Measurements from ENCODE around the gene RTN1. TPM values are rescaled to one million over a fixed set of nuclear protein-coding genes. Genes with fewer than 3 reads are reported as not detected.

Gene RTN1
- total and polyA plus RNA-seq, 12 donors = 2.9 to 19.7 (median 7.6) TPM

- peak in 6 of 7 donors; percentile 12 to 60 (median 22) for DNase-seq
- Histone ChIP-seq H3K27ac (peak overlapping the region in 1 of 5 donors; percentile 44), H3K9me3 (replicated peaks in 1 of 3) (no peaks in the 10 kb centered on the region), H3K4me1 (replicated peaks in 1 of 2) (peaks cover 7 to 14% of the 10 kb centered on the region in 2 donors), H3K27me3 (peaks cover 3% of the 10 kb centered on the region), H3K4me3 (peak overlapping the region in 2 of 4 donors; percentile 24 to 52), H3K36me3 (replicated peaks in 1 of 2) (no peaks in the 10 kb centered on the region)
- 0 to 3% (median 1%) methylated on average over 18 of the region's 18 CpGs for WGBS, 4 donors
- TF ChIP-seq POLR2A (IDR thresholded peaks at IDR 0.05) = no peak
- TF ChIP-seq CTCF (IDR thresholded peaks at IDR 0.05) = peak; percentile 28 to 58 (median 52)
- intact Hi-C loops (cut with DNase I) = no loop called here
These were observed 48.4 kb upstream of the RTN1 start for GRCh38 chr14:59918824-59919569.

- Histone ChIP-seq H3K27me3 (no peaks in the 10 kb centered on the region), H3K27ac (no peak overlapping the region), H3K36me3 (replicated peaks in 1 of 2) (no peaks in the 10 kb centered on the region), H3K4me1 (replicated peaks in 1 of 2) (no peaks in the 10 kb centered on the region), H3K4me3 (no peak overlapping the region), H3K9me3 (replicated peaks in 1 of 3) (no peaks in the 10 kb centered on the region)
- TF ChIP-seq CTCF (IDR thresholded peaks at IDR 0.05) (no peak), POLR2A (IDR thresholded peaks at IDR 0.05) (no peak)
- no peak for DNase-seq
- intact Hi-C loops (cut with DNase I) = no loop called here
- WGBS, 4 donors = 83 to 97% (median 92%) methylated on average over 1 of the region's 1 CpG
These were observed 42.6 kb upstream of the RTN1 start for GRCh38 chr14:59913187-59913586.

- intact Hi-C loops (cut with DNase I) = no loop called here
- Histone ChIP-seq H3K4me1 (replicated peaks in 1 of 2) (no peaks in the 10 kb centered on the region), H3K36me3 (replicated peaks in 1 of 2) (no peaks in the 10 kb centered on the region), H3K4me3 (no peak overlapping the region), H3K27ac (no peak overlapping the region), H3K9me3 (replicated peaks in 1 of 3) (no peaks in the 10 kb centered on the region), H3K27me3 (no peaks in the 10 kb centered on the region)
- WGBS, 4 donors = 82 to 96% (median 89%) methylated on average over 2 of the region's 2 CpGs
- TF ChIP-seq CTCF (IDR thresholded peaks at IDR 0.05) (no peak), POLR2A (IDR thresholded peaks at IDR 0.05) (no peak)
- DNase-seq = no peak
These were observed 41.9 kb upstream of the RTN1 start for GRCh38 chr14:59912443-59912842.

GRCh38 chr14:59905188-59905587, 34.6 kb upstream of the RTN1 start:
- Histone ChIP-seq H3K27ac (no peak overlapping the region), H3K4me3 (no peak overlapping the region), H3K36me3 (replicated peaks in 1 of 2) (no peaks in the 10 kb centered on the region), H3K9me3 (replicated peaks in 1 of 3) (no peaks in the 10 kb centered on the region), H3K4me1 (replicated peaks in 1 of 2) (no peaks in the 10 kb centered on the region), H3K27me3 (no peaks in the 10 kb centered on the region)
- 55 to 87% (median 71%) methylated on average over 2 of the region's 2 CpGs for WGBS, 4 donors
- DNase-seq = no peak
- intact Hi-C loops (cut with DNase I) = no loop called here
- no peak for TF ChIP-seq CTCF (IDR thresholded peaks at IDR 0.05)
- TF ChIP-seq POLR2A (IDR thresholded peaks at IDR 0.05) = no peak

All from adrenal gland (tissue), 12 donors.